Measurements from ENCODE around the gene ERICH4.

GRCh38 chr19:41492843-41493242 is 49.9 kb downstream of the ERICH4 start:
- TF ChIP-seq POLR2A (IDR thresholded peaks at IDR 0.05), result no peak
- no peak for TF ChIP-seq CTCF (IDR thresholded peaks at IDR 0.05)
- no peak for TF ChIP-seq EP300 (IDR thresholded peaks at IDR 0.05)

Data from tibial nerve (tissue), 4 donors.